Caco-2 (cell line): ENCODE data around the gene PON1. TPM values are rescaled to one million over a fixed set of nuclear protein-coding genes. Genes with fewer than 3 reads are reported as not detected.

Experiments
- BruUV-seq: library from RNA; stranded (reverse); fragments of 400-500 nt; replicated peaks from 2 replicates; lab custom pipeline; 2021; lab: Mats Ljungman, UMichigan
- CTCF ChIA-PET: fragments of 300-600 bp; sonication (Branson Sonifier 250); formaldehyde crosslinking; loops from one replicate; lab custom pipeline; 2022; ENCODE audit warnings: antibody characterized with exemption; lab: Charles Lee
- POLR2A ChIA-PET: fragments of 300-600 bp; sonication (Branson Sonifier 250); formaldehyde crosslinking; loops from one replicate; lab custom pipeline; 2022; ENCODE audit warnings: antibody characterized with exemption; lab: Charles Lee
- DNase-seq, 2 experiments: peaks; one replicate each; pipeline versions ENCODE4 v3.0.0 to v3.0.0-alpha.2; 2020 to 2022
- H3K27me3 ChIP-seq: replicated peaks from 2 replicates; pipeline ENCODE4 v1.6.0; 2011; ENCODE audit warnings: low read length; ENCODE audit not compliant: control insufficient read depth, insufficient read depth
- H3K36me3 ChIP-seq: 2 replicates; pipeline ENCODE4 v1.5.1; 2011; ENCODE audit warnings: low read length; ENCODE audit not compliant: control insufficient read depth, insufficient read depth
- H3K4me1 ChIP-seq: fragments of 250-450 bp; sonication (Bioruptor Pico); 2 replicates; pipeline ENCODE4 v1.5.1; 2020; ENCODE audit warnings: mild to moderate bottlenecking
- H3K4me3 ChIP-seq: 2 replicates; pipeline ENCODE4 v1.5.1; 2011; ENCODE audit warnings: low read depth, mild to moderate bottlenecking, control low read depth, low read length
- H3K9me3 ChIP-seq: fragments of 250-450 bp; sonication (Bioruptor Pico); 2 replicates; pipeline ENCODE4 v1.5.1; 2020; ENCODE audit warnings: mild to moderate bottlenecking, moderate library complexity
- H3K27ac Mint-ChIP-seq: one replicate; pipeline ENCODE4 v1.8.0; 2022; ENCODE audit warnings: mixed read lengths; ENCODE audit not compliant: unreplicated experiment
- H3K27me3 Mint-ChIP-seq: one replicate; pipeline ENCODE4 v1.8.0; 2022; ENCODE audit warnings: mixed read lengths; ENCODE audit not compliant: insufficient read depth, unreplicated experiment
- H3K36me3 Mint-ChIP-seq: one replicate; pipeline ENCODE4 v1.8.0; 2022; ENCODE audit warnings: mild to moderate bottlenecking, mixed read lengths; ENCODE audit not compliant: insufficient read depth, unreplicated experiment
- H3K4me1 Mint-ChIP-seq: one replicate; pipeline ENCODE4 v1.8.0; 2022; ENCODE audit warnings: low read depth, mixed read lengths; ENCODE audit not compliant: unreplicated experiment
- H3K4me3 Mint-ChIP-seq: one replicate; pipeline ENCODE4 v1.8.0; 2022; ENCODE audit warnings: mild to moderate bottlenecking, moderate library complexity, mixed read lengths; ENCODE audit not compliant: unreplicated experiment
- H3K9me3 Mint-ChIP-seq: one replicate; pipeline ENCODE4 v1.8.0; 2022; ENCODE audit warnings: mixed read lengths; ENCODE audit not compliant: unreplicated experiment
- CTCF ChIP-seq, 2 experiments: fragments of 200-600 bp in 1 of 2; IDR thresholded peaks; 1 replicate in 1 of 2; 2 replicates in 1 of 2; pipeline versions ENCODE4 v1.5.1 to v1.8.0; 2011 to 2022; ENCODE audit warnings: antibody characterized with exemption in 1 of 2, control low read depth in 1 of 2, inconsistent platforms in 1 of 2, low read depth in 1 of 2, low read length in 1 of 2, mild to moderate bottlenecking in 1 of 2, moderate library complexity in 1 of 2; ENCODE audit not compliant: insufficient read depth in 1 of 2, severe bottlenecking in 1 of 2, unreplicated experiment in 1 of 2
- intact Hi-C: fragments of 100-400 bp; cut with micrococcal nuclease; formaldehyde crosslinking; loops from one replicate; pipeline ENCODE4 v1.10.0; 2022; ENCODE audit not compliant: unreplicated experiment
- total RNA-seq: library from RNA; stranded (reverse); gene quantifications from 2 replicates; pipeline ENCODE4 v1.2.3, GENCODE V29; 2022

PON1 gene
- total RNA-seq, 1 experiment from 2014 or later = not detected

GRCh38 chr7:95250571-95250970, 73.8 kb downstream of the PON1 start:
- CTCF ChIA-PET = no interaction called here
- H3K4me3 Mint-ChIP-seq = no peak overlapping the region
- H3K36me3 ChIP-seq = no peaks in the 10 kb centered on the region
- no peak for TF ChIP-seq CTCF (IDR thresholded peaks at IDR 0.05; ENCODE audit: insufficient read depth in 1 of 2, low read depth in 1 of 2, low read length in 1 of 2, severe bottlenecking in 1 of 2, unreplicated experiment in 1 of 2)
- H3K4me3 ChIP-seq = no peak overlapping the region
- intact Hi-C loops = no loop called here
- no peaks in the 10 kb centered on the region for H3K9me3 Mint-ChIP-seq
- H3K27me3 ChIP-seq = no peaks in the 10 kb centered on the region
- H3K4me1 ChIP-seq = no peaks in the 10 kb centered on the region
- no peaks in the 10 kb centered on the region for H3K9me3 ChIP-seq
- POLR2A ChIA-PET = no interaction called here
- H3K4me1 Mint-ChIP-seq = no peaks in the 10 kb centered on the region
- H3K36me3 Mint-ChIP-seq = no peaks in the 10 kb centered on the region
- no TSS peak for BruUV-seq
- H3K27ac Mint-ChIP-seq = no peak overlapping the region
- no peaks in the 10 kb centered on the region for H3K27me3 Mint-ChIP-seq
- DNase-seq = no peak

Other genes starting within 250 kb of the PON1 start
- gene PON3, start 71.8 kb upstream of the PON1 start, total RNA-seq = 13.4 and 15.0 TPM in 2 replicates
- gene PON2, start 110.5 kb upstream of the PON1 start, total RNA-seq = 140 and 141 TPM in 2 replicates
- not detected in 2 replicates for gene ASB4, start 161.4 kb upstream of the PON1 start, total RNA-seq